Measurements from ENCODE around the gene TEAD3. TPM values are rescaled to one million over a fixed set of nuclear protein-coding genes. Genes with fewer than 3 reads are reported as not detected.

The TEAD3 gene
- total RNA-seq, 4 donors from 2014 or later, result 39.0 to 55.4 (median 51.5) TPM

DNA sequence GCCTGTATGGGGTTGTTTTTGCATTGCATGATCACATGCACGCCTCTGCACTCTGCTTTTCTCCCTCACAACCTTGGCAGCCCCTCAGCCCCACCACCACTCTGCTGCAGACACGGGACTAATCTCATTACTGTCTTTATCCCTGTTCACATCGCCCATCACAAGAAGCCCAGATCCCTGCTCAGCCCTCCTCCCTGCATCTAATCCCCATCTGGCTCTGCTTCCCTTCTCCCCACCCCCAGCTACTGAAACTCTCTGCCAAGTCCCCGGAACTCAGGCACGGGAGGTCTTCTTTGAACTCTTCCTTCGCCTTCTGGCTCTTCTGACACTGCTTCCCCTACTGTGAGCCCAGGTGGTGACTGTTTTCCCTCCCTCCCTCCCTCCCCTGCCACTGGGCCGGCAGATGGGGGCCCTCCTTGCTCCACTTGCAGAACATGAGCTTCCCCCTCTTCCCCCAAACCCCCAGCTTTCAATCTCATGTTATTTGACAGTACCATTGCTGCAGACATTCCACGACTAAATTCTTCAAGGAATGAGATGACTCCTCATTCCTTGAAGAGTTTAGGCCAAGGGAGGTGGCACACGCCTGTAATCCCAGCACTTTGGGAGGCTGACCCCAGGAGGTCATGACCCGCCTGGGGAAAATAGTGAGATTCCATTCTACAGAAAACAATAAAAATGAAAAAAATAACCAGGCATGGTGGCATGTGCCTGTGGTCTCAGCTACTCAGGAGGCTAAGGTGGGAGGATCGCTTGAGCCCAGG lies 37.7 kb upstream of the TEAD3 start:
- TF ChIP-seq POLR2AphosphoS5 (IDR thresholded peaks at IDR 0.05), result no peak
- TF ChIP-seq EP300 (IDR thresholded peaks at IDR 0.05), result no peak
- TF ChIP-seq POLR2A (IDR thresholded peaks at IDR 0.05), result no peak
- no peak for TF ChIP-seq CTCF (IDR thresholded peaks at IDR 0.05)
- no peak for DNase-seq (ENCODE audit: low spot score in 2 of 2)
- no peaks in the 10 kb centered on the region for H3K27me3 ChIP-seq

GRCh38 chr6:35533981-35534380 lies 37.1 kb upstream of the TEAD3 start:
- no peak for DNase-seq (ENCODE audit: low spot score in 2 of 2)
- WGBS, result 79% methylated on average over 6 of the region's 6 CpGs
- Histone ChIP-seq H3K4me1 (no peaks in the 10 kb centered on the region), H3K27me3 (no peaks in the 10 kb centered on the region), H3K36me3 (no peaks in the 10 kb centered on the region), H3K27ac (no peak overlapping the region), H3K4me3 (no peak overlapping the region), H3K9me3 (no peaks in the 10 kb centered on the region)
- TF ChIP-seq CTCF (IDR thresholded peaks at IDR 0.05), result no peak
- TF ChIP-seq POLR2AphosphoS5 (IDR thresholded peaks at IDR 0.05), result no peak
- no peak for TF ChIP-seq POLR2A (IDR thresholded peaks at IDR 0.05)
- TF ChIP-seq EP300 (IDR thresholded peaks at IDR 0.05), result no peak

More for the DNA sequence above, 37.7 kb upstream of the TEAD3 start:
- Histone ChIP-seq H3K4me3 (no peak overlapping the region), H3K36me3 (no peaks in the 10 kb centered on the region), H3K4me1 (no peaks in the 10 kb centered on the region), H3K9me3 (no peaks in the 10 kb centered on the region), H3K27ac (no peak overlapping the region)
- WGBS, result 51% methylated on average over 11 of the region's 11 CpGs

- H3K9me3 ChIP-seq, result no peaks in the 10 kb centered on the region
- DNase-seq (ENCODE audit: low spot score in 2 of 2), result no peak
- H3K27ac ChIP-seq, result no peak overlapping the region
- TF ChIP-seq CTCF (IDR thresholded peaks at IDR 0.05) (no peak), POLR2AphosphoS5 (IDR thresholded peaks at IDR 0.05) (no peak), EP300 (IDR thresholded peaks at IDR 0.05) (no peak), POLR2A (IDR thresholded peaks at IDR 0.05) (no peak)
- WGBS, result 78% methylated on average over 4 of the region's 4 CpGs
- H3K4me1 ChIP-seq, result no peaks in the 10 kb centered on the region
- no peaks in the 10 kb centered on the region for H3K36me3 ChIP-seq
- no peaks in the 10 kb centered on the region for H3K27me3 ChIP-seq
- no peak overlapping the region for H3K4me3 ChIP-seq
Observed at GRCh38 chr6:35532126-35532525, 35.2 kb upstream of the TEAD3 start.

- no peaks in the 10 kb centered on the region for H3K9me3 ChIP-seq
- WGBS, result 88% methylated on average over 3 of the region's 3 CpGs
- no peaks in the 10 kb centered on the region for H3K36me3 ChIP-seq
- peaks cover 5% of the 10 kb centered on the region for H3K4me1 ChIP-seq
- no peak overlapping the region for H3K4me3 ChIP-seq
- no peak overlapping the region for H3K27ac ChIP-seq
- DNase-seq (ENCODE audit: low spot score in 2 of 2), result no peak
- H3K27me3 ChIP-seq, result no peaks in the 10 kb centered on the region
- TF ChIP-seq POLR2AphosphoS5 (IDR thresholded peaks at IDR 0.05), result no peak
- no peak for TF ChIP-seq POLR2A (IDR thresholded peaks at IDR 0.05)
- no peak for TF ChIP-seq CTCF (IDR thresholded peaks at IDR 0.05)
- no peak for TF ChIP-seq EP300 (IDR thresholded peaks at IDR 0.05)
Observed at GRCh38 chr6:35524380-35525020, 27.6 kb upstream of the TEAD3 start.
